Measurements from ENCODE around the gene MGARP. TPM values are rescaled to one million over a fixed set of nuclear protein-coding genes. Genes with fewer than 3 reads are reported as not detected.

MGARP gene
- total RNA-seq, 1 donor: 7.6 TPM

DNA sequence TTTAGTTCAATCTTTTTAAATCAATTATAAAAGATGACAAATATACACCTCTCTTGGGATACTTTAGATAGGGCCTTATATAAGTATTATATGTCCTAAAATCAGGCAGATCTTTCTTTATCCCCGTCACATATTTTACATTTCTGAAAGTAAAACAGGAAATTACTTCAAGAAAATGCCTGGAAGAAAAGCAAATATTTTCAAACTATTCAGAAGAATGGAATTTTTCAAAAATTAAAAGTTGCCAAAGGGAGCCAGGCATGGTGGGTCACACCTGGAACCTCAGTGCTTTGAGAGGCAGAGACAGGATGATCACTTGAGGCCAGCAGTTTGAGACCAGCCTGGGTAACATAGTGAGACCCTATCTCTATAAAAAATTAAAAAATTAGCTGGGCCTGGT, 34.4 kb downstream of the MGARP start:
- TF ChIP-seq, protein P1, sequence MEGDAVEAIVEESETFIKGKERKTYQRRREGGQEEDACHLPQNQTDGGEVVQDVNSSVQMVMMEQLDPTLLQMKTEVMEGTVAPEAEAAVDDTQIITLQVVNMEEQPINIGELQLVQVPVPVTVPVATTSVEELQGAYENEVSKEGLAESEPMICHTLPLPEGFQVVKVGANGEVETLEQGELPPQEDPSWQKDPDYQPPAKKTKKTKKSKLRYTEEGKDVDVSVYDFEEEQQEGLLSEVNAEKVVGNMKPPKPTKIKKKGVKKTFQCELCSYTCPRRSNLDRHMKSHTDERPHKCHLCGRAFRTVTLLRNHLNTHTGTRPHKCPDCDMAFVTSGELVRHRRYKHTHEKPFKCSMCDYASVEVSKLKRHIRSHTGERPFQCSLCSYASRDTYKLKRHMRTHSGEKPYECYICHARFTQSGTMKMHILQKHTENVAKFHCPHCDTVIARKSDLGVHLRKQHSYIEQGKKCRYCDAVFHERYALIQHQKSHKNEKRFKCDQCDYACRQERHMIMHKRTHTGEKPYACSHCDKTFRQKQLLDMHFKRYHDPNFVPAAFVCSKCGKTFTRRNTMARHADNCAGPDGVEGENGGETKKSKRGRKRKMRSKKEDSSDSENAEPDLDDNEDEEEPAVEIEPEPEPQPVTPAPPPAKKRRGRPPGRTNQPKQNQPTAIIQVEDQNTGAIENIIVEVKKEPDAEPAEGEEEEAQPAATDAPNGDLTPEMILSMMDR (IDR thresholded peaks at IDR 0.05; ENCODE audit: extremely low read depth, low read depth, low read length): no peak
- no peaks in the 10 kb centered on the region for H3K27me3 ChIP-seq (ENCODE audit: insufficient read depth, low read length)
- peak overlapping the region; percentile 62 for H3K27ac ChIP-seq (ENCODE audit: low read depth, low read length)
- peaks cover 45% of the 10 kb centered on the region for H3K4me1 ChIP-seq (ENCODE audit: insufficient read depth, low read length)
- no peak for DNase-seq (ENCODE audit: insufficient read length, low spot score, missing footprints)
- H4K20me1 ChIP-seq (ENCODE audit: insufficient read depth, low read length): no peaks in the 10 kb centered on the region
- no peaks in the 10 kb centered on the region for H3K9me3 ChIP-seq (ENCODE audit: low read depth, low read length)
- H3K79me2 ChIP-seq (ENCODE audit: insufficient read depth, low read length): no peaks in the 10 kb centered on the region
- H3K36me3 ChIP-seq (ENCODE audit: insufficient read depth, low read length): no peaks in the 10 kb centered on the region
- peak overlapping the region; percentile 45 for H3K4me2 ChIP-seq (ENCODE audit: insufficient read depth, low read length)
- H3K4me3 ChIP-seq (ENCODE audit: insufficient read depth, low read length): no peak overlapping the region
- no peak overlapping the region for H2AFZ ChIP-seq (ENCODE audit: low read length)

DNA sequence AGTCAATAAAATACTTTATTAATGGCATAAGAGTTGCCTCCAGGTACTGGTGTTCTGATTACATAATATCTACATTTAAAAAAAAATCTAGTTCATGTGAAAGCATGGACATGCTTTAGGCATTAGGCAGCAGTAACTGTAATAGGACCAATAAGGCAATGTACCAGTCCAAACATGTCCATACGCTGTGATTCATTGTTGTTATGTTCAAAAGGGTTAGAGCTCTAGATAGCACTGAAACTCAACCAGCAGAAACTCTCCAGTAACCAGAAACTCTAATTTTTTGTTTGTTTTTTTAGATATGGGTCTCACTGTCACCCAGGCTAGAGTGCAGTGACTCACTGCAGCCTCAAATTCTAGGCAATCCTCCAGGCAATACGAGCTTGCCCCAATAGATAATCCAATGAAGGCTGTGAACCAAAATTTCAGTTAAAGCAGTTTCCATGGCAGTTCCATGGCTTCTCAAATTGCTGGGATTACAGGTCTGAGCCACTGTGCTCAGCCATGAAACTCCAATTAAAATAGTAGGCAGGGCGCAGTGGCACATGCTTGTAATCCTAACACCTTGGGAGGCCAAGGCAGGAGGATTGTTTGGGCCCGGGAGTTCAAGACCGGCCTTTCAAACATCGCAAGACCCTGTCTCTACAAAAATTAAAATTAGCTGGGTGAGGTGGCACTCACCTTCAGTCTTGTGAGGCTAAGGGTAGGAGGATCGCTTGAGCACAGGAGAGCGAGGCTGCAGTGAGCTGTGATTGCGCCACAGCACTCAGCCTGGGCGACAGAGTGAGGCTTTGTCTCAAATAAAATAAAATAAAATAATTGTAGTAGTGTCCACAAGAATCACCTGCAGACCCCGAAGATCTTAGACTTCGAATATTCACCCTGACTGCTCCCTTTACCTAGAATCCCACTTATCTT, 36.3 kb downstream of the MGARP start:
- peak overlapping the region; percentile 46 for H3K4me2 ChIP-seq (ENCODE audit: insufficient read depth, low read length)

DNA sequence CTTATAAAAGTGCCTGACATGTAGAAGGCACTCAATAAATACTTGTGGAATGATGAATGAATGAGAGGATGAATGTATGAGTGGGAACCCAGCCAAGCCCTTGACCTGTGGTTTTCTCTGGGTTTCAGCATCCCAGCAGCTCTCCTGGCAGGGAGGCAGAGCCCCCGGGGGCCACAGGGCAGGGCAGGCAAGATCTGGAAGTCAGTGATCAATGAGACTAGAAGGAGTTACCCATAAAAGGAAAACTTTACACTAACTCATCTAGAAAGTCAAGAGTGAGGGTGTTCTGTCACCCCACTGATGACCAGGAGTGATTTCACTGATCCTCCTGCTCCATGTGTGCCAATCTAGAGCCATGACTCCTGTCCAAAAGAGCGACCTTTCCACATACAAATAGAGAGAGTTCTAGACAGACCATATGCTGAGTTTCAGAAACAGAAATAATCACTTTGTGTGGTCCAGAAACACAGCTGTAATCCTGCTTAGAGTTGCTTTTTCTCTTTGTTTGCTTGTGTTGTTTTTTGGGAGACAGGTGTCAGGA, 37.4 kb downstream of the MGARP start:
- H3K27ac ChIP-seq (ENCODE audit: low read depth, low read length): peak overlapping the region; percentile 84
- no peak overlapping the region for H3K4me3 ChIP-seq (ENCODE audit: insufficient read depth, low read length)
- peaks cover 45% of the 10 kb centered on the region for H3K4me1 ChIP-seq (ENCODE audit: insufficient read depth, low read length)
- no peaks in the 10 kb centered on the region for H3K27me3 ChIP-seq (ENCODE audit: insufficient read depth, low read length)
- TF ChIP-seq, protein P1 (IDR thresholded peaks at IDR 0.05; ENCODE audit: extremely low read depth, low read depth, low read length): no peak
- H3K36me3 ChIP-seq (ENCODE audit: insufficient read depth, low read length): no peaks in the 10 kb centered on the region
- H3K9me3 ChIP-seq (ENCODE audit: low read depth, low read length): no peaks in the 10 kb centered on the region
- peak; percentile 56 for DNase-seq (ENCODE audit: insufficient read length, low spot score, missing footprints)
- H4K20me1 ChIP-seq (ENCODE audit: insufficient read depth, low read length): no peaks in the 10 kb centered on the region
- H3K4me2 ChIP-seq (ENCODE audit: insufficient read depth, low read length): peak overlapping the region; percentile 46
- H2AFZ ChIP-seq (ENCODE audit: low read length): peak overlapping the region; percentile 48
- H3K79me2 ChIP-seq (ENCODE audit: insufficient read depth, low read length): no peaks in the 10 kb centered on the region

More for the DNA sequence above, 36.3 kb downstream of the MGARP start:
- Histone ChIP-seq H3K27me3 (ENCODE audit: insufficient read depth, low read length) (no peaks in the 10 kb centered on the region), H3K79me2 (ENCODE audit: insufficient read depth, low read length) (no peaks in the 10 kb centered on the region), H3K9me3 (ENCODE audit: low read depth, low read length) (no peaks in the 10 kb centered on the region), H4K20me1 (ENCODE audit: insufficient read depth, low read length) (no peaks in the 10 kb centered on the region), H2AFZ (ENCODE audit: low read length) (no peak overlapping the region), H3K27ac (ENCODE audit: low read depth, low read length) (peak overlapping the region; percentile 84), H3K36me3 (ENCODE audit: insufficient read depth, low read length) (no peaks in the 10 kb centered on the region), H3K4me3 (ENCODE audit: insufficient read depth, low read length) (no peak overlapping the region), H3K4me1 (ENCODE audit: insufficient read depth, low read length) (peaks cover 45% of the 10 kb centered on the region)
- peak; percentile 69 for DNase-seq (ENCODE audit: insufficient read length, low spot score, missing footprints)
- TF ChIP-seq, protein P1 (IDR thresholded peaks at IDR 0.05; ENCODE audit: extremely low read depth, low read depth, low read length): no peak

DNA sequence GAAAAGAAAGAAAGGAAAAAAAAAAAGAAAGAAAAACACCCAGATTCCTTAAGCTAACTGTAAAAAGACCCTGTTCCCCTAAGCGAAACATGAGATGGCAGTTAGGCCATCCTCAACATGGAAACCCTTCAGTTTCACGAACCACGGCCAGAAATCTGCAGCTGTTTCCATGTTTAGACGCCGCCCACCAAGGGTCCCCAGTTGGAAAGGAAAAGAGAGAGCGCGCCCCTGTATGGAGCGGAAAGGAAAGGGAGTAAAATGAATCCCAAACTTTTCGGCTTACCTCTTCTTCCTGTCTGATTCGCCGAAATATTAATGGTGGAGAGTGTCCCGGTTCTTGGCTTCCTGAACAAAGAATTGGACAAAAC, 38.3 kb downstream of the MGARP start:
- Histone ChIP-seq H3K9me3 (ENCODE audit: low read depth, low read length) (no peaks in the 10 kb centered on the region), H4K20me1 (ENCODE audit: insufficient read depth, low read length) (no peaks in the 10 kb centered on the region), H3K4me2 (ENCODE audit: insufficient read depth, low read length) (peak overlapping the region; percentile 46), H3K79me2 (ENCODE audit: insufficient read depth, low read length) (no peaks in the 10 kb centered on the region), H3K36me3 (ENCODE audit: insufficient read depth, low read length) (no peaks in the 10 kb centered on the region), H3K27me3 (ENCODE audit: insufficient read depth, low read length) (no peaks in the 10 kb centered on the region), H3K4me1 (ENCODE audit: insufficient read depth, low read length) (peaks cover 45% of the 10 kb centered on the region), H3K4me3 (ENCODE audit: insufficient read depth, low read length) (no peak overlapping the region), H3K27ac (ENCODE audit: low read depth, low read length) (peak overlapping the region; percentile 84), H2AFZ (ENCODE audit: low read length) (no peak overlapping the region)
- TF ChIP-seq, protein P1 (IDR thresholded peaks at IDR 0.05; ENCODE audit: extremely low read depth, low read depth, low read length): no peak
- no peak for DNase-seq (ENCODE audit: insufficient read length, low spot score, missing footprints)
